Fibroblast of skin of scalp (primary cell): ENCODE data around the gene HIBCH. TPM values are rescaled to one million over a fixed set of nuclear protein-coding genes. Genes with fewer than 3 reads are reported as not detected.
"Not testable (repeated sequence)": the region's sequence is repeated elsewhere in the genome, so short reads cannot be mapped to it uniquely, and the experiment has no call there.

Source experiments
- DNase-seq: peaks from one replicate; pipeline ENCODE4 v3.0.0-alpha.2; 2013
- polyA plus RNA-seq, 2 experiments: library from polyadenylated mRNA; unstranded; fragments of 120-200 nt; gene quantifications; one replicate each; pipeline ENCODE4 v1.2.1, GENCODE V29; 2013; ENCODE audit not compliant: insufficient read length in 2 of 2

The HIBCH gene
- 15.5 TPM for polyA plus RNA-seq (2013, experiment 1 of 2; ENCODE audit: insufficient read length)
- polyA plus RNA-seq (2013, experiment 2 of 2; ENCODE audit: insufficient read length) = 15.8 TPM

DNA sequence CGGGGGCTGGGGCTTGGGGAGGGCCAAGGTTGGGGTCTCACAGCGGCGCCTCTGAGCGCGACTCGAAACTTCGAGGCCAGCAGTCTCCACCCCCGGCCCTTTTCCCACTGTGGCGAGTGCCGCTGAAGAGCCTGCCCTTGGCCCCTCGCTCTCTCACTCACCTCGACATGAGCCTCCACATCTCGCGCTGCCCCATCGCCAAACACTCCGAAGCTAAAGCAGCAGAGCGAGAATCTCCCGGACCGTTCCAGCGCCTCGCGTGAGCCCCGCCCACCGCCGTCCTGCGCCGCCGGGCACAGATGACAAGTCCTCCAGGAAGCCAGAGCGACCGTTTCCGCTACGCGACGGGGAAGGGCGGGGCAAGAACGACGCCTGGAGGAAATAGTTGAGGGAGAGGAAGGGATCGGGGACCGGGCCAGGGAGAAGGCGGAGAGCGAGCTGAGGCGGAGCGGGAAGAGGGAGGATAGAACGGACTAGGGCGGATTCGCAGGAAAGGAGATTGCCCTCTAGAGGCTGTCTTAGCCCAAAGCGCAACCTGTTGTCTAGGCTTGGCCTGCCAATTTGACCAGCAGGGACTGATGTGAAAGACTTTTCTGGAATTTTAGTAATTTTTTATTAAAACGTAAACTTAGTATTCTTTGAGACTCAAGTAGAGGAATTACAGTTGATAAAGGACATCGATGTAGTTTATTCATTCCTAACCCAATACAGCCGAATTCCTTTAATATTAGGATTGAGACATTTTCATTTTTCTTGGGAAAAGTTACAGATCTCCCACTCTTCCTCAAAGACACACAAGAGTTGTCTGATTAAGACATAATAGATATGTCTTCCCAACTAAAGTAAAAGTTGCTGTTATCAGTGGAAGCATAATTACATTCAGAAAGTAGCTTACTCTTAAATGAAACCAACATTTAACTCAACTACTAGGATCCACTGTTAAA is at the start of gene HIBCH:
Gene HIBCH, minus strand, starts transcription at position 272 of the 944 bp plus-strand sequence. Its CDS starts 76 bp downstream, at position 196.
- DNase-seq = peak; percentile 100

GRCh38 chr2:190367091-190367490 is 47.5 kb upstream of the HIBCH start:
- DNase-seq = no peak

DNA sequence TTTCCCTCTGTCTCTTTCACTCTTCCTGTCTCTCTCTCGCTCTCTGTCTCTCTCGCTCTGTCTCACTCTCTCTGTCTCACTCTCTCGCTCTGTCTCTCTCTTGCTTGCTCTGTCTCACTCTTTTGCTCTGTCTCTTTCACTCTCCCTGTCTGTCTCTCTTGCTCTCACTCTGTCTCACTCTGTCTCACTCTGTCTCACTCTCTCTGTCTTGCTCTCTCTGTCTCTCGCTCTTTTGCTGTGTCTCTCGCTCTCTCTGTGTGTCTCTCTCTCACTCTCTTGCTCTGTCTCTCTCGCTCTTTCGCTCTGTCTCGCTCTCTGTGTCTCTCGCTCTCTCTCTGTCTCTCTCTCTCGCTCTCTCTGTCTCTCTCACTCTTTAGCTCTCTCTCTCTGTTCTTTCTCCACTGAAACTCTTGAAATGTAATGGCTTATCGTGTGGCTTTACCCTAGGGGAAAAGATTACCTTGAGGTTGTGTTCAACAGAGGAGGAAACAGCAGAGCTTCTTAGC is 46.7 kb upstream of the HIBCH start:
- DNase-seq = no peak

- no peak for DNase-seq
Observed at GRCh38 chr2:190365499-190366204, 46.0 kb upstream of the HIBCH start.

GRCh38 chr2:190362894-190363293 is 43.3 kb upstream of the HIBCH start:
- DNase-seq = no peak

- no peak for DNase-seq
Observed at GRCh38 chr2:190361572-190361971, 41.9 kb upstream of the HIBCH start.

DNA sequence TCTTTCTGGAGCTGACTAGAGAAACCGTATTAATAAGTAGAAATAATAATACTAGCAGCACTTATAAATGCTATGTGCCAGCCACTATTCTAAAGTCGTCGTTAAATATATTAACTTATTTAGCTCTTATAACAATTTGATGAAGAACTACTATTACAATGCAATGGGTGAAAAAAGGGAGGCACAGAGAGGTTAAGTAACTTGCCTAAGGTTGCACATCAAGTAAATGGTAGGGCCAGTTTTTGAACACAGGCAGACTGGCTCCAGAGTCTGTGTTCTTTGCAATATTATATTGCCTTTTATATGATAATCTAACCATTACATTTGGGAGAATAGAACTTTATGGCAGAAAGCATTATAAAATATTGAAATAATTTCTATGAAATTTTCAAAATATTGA is 41.3 kb upstream of the HIBCH start:
- DNase-seq = no peak

DNA sequence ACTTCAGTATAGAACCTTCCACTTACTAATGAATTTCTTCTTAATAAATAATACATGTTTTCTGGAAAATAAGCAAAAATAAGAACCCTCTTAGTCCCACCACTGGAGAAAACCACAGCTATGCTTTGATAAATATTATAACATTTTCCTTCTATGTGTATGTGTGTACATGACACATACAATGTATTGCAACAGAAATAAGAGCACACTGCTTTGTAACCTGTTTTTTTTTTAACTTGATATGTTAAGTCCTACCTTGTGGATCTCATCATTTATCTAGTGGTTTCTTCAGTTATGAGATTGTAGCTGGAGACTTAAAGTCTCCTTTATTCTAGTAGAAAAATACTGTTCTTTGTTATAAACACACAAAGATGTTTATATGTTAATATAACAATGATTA is 40.9 kb upstream of the HIBCH start:
- DNase-seq = no peak

DNA sequence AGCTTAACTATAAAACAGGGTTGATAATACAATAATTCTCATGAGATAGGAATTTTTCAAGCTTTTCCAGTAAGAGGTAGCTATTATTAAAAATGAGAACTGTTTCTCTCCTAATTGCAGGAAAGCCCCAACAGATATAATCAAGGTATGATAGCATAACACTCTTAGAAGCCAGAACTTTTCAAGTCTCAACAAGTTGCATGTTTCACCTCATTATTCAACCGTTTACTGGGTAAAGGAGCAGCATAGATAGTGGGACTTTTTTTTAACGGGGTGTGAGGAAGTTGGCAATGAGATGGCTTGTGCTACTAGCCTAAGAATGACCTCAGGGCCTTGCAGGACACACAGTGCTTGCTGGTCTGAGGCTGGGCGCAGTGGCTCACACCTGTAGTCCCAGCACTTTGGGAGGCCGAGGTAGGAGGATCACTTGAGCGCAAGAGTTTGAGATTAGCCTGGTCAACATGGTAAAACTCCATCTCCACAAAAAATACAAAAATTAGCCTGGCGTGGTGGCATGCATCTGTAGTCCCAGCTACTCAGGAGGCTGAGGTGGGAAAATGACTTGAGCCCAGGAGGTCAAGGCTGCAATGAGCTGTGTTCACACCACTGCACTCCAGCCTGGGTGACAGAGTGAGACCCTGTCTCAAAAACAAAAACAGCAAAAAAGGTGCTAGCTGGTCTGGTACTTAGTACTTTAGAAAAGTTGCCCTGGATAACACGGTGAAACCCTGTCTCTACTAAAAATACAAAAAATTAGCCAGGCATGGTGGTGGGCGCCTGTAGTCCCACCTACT is 39.2 kb upstream of the HIBCH start:
- not testable (repeated sequence) for DNase-seq

- no peak for DNase-seq
Observed at GRCh38 chr2:190357600-190357999, 38.0 kb upstream of the HIBCH start.

GRCh38 chr2:190355968-190356644 is 36.5 kb upstream of the HIBCH start:
- DNase-seq = no peak

DNA sequence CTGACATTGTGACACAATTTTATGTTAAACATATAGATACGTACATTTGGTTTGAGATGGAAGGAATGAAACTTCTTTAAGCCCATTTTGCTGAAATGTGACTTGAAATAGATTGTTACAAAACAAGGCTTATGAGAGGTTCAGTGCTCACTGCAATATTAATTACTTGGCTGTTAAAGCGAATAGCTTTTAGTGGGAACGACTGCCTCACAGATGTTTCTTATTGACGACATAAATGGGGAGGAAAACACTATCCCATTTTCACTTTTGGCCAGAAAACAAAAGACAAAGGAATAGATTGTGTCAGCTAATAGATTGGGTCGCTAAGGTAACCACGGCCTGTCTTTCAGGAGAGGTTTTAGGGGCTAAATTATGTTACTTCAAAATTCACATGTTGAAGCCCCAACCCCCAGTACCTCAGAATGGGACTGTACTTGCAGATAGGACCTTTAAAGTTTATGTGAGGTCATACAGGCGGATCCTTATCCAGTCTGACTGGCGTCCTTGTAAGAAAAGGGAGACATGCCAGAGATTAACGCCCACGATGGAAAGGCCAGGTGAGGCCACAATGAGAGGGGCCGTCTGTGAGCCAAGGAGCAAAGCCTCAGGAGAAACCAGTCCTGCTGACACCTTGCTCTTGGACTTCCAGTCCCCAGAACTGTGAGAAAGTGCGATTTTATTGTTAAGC is 34.5 kb upstream of the HIBCH start:
- no peak for DNase-seq

- DNase-seq = no peak
Observed at GRCh38 chr2:190353537-190353899, 33.9 kb upstream of the HIBCH start.

- DNase-seq = no peak
Observed at GRCh38 chr2:190352668-190353536, 33.3 kb upstream of the HIBCH start.

- no peak for DNase-seq
Observed at GRCh38 chr2:190351955-190352354, 32.3 kb upstream of the HIBCH start.

DNA sequence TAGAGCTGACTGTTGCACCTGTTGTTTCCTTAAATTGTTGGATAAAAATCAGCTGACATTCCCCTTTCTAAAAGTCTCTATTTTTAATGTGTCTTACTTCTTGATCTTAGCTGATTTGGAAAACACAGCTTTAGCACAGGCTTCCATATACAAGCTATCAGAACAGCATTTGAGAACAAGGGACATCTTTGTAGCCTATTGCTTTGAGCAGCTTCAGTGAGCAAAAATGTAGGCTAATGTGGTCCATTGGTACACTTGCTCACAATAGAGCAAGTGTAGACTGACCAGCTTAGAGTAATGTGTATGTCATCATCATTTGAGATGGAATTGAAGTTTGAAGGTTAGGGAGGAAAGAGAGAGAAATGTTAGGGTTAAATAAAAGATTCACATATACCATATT is 30.7 kb upstream of the HIBCH start:
- no peak for DNase-seq

GRCh38 chr2:190344276-190344827 is 24.7 kb upstream of the HIBCH start:
- no peak for DNase-seq

DNA sequence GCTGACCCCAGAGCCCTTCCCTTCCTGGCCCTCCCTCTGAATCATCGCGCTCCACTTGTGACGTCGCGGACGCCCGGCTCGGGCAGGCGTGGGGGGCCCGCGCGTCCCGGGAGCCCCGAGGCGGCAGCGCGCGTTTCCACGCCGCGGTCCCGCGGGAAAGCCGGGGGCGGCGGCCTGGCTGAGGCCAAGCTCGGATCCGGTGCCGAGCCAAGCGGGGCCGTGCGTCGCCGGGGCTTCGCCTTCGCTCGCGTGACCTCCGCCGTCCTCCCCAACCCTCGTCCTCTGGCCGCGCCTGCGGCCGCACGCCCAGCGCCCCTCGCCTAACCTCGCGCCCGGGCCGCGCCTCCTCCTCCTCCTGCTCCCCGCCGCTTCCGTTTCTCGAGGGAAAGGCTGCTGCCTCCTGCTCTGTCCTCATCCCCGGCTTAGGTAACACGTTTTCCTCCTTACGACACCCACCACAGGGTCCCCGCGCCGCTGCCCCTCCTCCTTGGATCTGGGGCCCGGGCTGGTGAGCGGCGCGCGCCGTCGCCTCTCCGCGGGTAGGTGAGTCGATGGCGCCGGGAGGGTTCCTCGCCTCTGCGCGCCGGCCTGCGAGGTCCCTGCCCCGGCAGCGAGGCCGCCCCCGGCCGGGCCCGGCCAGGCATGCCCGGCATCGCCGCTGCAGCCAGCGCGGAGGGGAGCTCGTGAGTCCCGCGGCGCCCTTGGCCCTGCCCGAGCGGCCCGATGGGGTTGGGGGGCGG is 24.1 kb upstream of the HIBCH start, which contains the start of gene INPP1:
Gene INPP1, plus strand, starts transcription at position 54 of the 740 bp plus-strand sequence. CDS start 16,514 bp downstream, outside the sequence.
- DNase-seq = peak; percentile 62

GRCh38 chr2:190343089-190343535 is 23.5 kb upstream of the HIBCH start:
- DNase-seq = no peak
